Activated B cell treated with CpG ODN at 0.5 μM for 24 hours (primary cell): ENCODE measurements around the gene TRIM3. TPM values are rescaled to one million over a fixed set of nuclear protein-coding genes. Genes with fewer than 3 reads are reported as not detected.

Experiments used
- ATAC-seq: fragments of 200-7000 bp; cut with Tn5 transposase; one replicate; pipeline ENCODE4 v1.10.0; 2021; ENCODE audit warnings: low read depth, mild to moderate bottlenecking, moderate library complexity
- CTCF ChIA-PET: fragments of 350-600 bp; sonication (Branson Sonifier 250); formaldehyde crosslinking; loops from one replicate; lab custom pipeline; 2021; ENCODE audit warnings: antibody characterized with exemption; lab: Charles Lee
- POLR2A ChIA-PET: fragments of 350-600 bp; sonication (Branson Sonifier 250); formaldehyde crosslinking; loops from one replicate; lab custom pipeline; 2021; ENCODE audit warnings: antibody characterized with exemption; lab: Charles Lee
- DNase-seq: peaks from one replicate; pipeline ENCODE4 v3.0.0; 2022
- H3K27ac Mint-ChIP-seq: one replicate; pipeline ENCODE4 v1.8.0; 2020; ENCODE audit warnings: mixed read lengths
- H3K27me3 Mint-ChIP-seq: one replicate; pipeline ENCODE4 v1.8.0; 2021; ENCODE audit warnings: mixed read lengths
- H3K36me3 Mint-ChIP-seq: one replicate; pipeline ENCODE4 v1.8.0; 2021; ENCODE audit warnings: low read depth, mixed read lengths
- H3K4me1 Mint-ChIP-seq: one replicate; pipeline ENCODE4 v1.8.0; 2021; ENCODE audit warnings: mixed read lengths
- H3K4me3 Mint-ChIP-seq: one replicate; pipeline ENCODE4 v1.8.0; 2020; ENCODE audit warnings: mild to moderate bottlenecking, mixed read lengths
- H3K9me3 Mint-ChIP-seq: one replicate; pipeline ENCODE4 v1.8.0; 2020; ENCODE audit warnings: mixed read lengths
- CTCF ChIP-seq: fragments of 200-600 bp; IDR thresholded peaks from one replicate; pipeline ENCODE4 v1.8.0; 2022; ENCODE audit warnings: antibody characterized with exemption, mild to moderate bottlenecking
- intact Hi-C: fragments of 100-400 bp; cut with micrococcal nuclease; formaldehyde crosslinking; loops from one replicate; pipeline ENCODE4 v1.15.1; 2024
- total RNA-seq: library from RNA; stranded (reverse); gene quantifications from 2 replicates; pipeline ENCODE4 v1.2.3, GENCODE V29; 2022

TRIM3 gene
- total RNA-seq, 1 donor from 2014 or later, result 8.3 TPM

GRCh38 chr11:6481012-6481923, 7.5 kb upstream of the TRIM3 start, which contains the start of the genes ARFIP2 and TIMM10B:
Gene ARFIP2 (minus strand): TSS chr11:6481331. CDS start chr11:6480421, 910 bp downstream.
Gene TIMM10B (plus strand): TSS chr11:6481501. CDS start chr11:6481517, 16 bp downstream.
- Mint-ChIP-seq H3K36me3 (peaks cover 47% of the 10 kb centered on the region), H3K9me3 (no peaks in the 10 kb centered on the region), H3K27ac (peak within 1 kb of the TSS; percentile 97), H3K4me3 (peak within 1 kb of the TSS; percentile 95), H3K4me1 (peaks cover 42% of the 10 kb centered on the region), H3K27me3 (no peaks in the 10 kb centered on the region)
- ChIA-PET POLR2A (interaction anchor here (0.6 to 2.4 kb wide), 22 partner anchors 8 to 791 kb away, joined by 3 to 20 read pairs (median 4); partner anchors contain the start of genes APBB1, MRPL17, SMPD1 and TAF10), CTCF (interaction anchor here (1.0 to 1.9 kb wide), 6 partner anchors 12 to 225 kb away, joined by 3 to 9 read pairs (median 4); partner anchors contain the start of genes MRPL17 and SMPD1)
- ATAC-seq (peak; percentile 95), DNase-seq (peak; percentile 92)
- no peak for TF ChIP-seq CTCF
- intact Hi-C loops, result loop anchor here (1.0 to 5.0 kb wide), 10 partner anchors 62 to 1874 kb away; partner anchors contain the start of genes APBB1, FHIP1B, ILK and MRPL17

- peak overlapping the region; percentile 97 for H3K27ac Mint-ChIP-seq
- DNase-seq (no peak), ATAC-seq (no peak)
- intact Hi-C loops, result loop anchor here (2.0 to 5.0 kb wide), 2 partner anchors 266 to 1873 kb away; partner anchors contain the start of gene TRIM68
- H3K27me3 Mint-ChIP-seq, result no peaks in the 10 kb centered on the region
- POLR2A ChIA-PET, result interaction anchor here (1.0 to 1.3 kb wide), 2 partner anchors 90 to 92 kb away, joined by 4 to 14 read pairs; partner anchors contain the start of gene SMPD1
- CTCF ChIA-PET, result no interaction called here
- H3K4me1 Mint-ChIP-seq, result peaks cover 42% of the 10 kb centered on the region
- TF ChIP-seq CTCF, result no peak
- H3K36me3 Mint-ChIP-seq, result peaks cover 47% of the 10 kb centered on the region
- H3K4me3 Mint-ChIP-seq, result peak overlapping the region; percentile 95
- H3K9me3 Mint-ChIP-seq, result no peaks in the 10 kb centered on the region
Measured at GRCh38 chr11:6480299-6480914, 6.7 kb upstream of the TRIM3 start.

- ChIA-PET POLR2A (no interaction called here), CTCF (no interaction called here)
- Mint-ChIP-seq H3K36me3 (peaks cover 33% of the 10 kb centered on the region), H3K27ac (peak overlapping the region; percentile 10), H3K27me3 (no peaks in the 10 kb centered on the region), H3K4me1 (peaks cover 39% of the 10 kb centered on the region), H3K9me3 (no peaks in the 10 kb centered on the region), H3K4me3 (no peak overlapping the region)
- no peak for TF ChIP-seq CTCF
- no peak for ATAC-seq
- DNase-seq, result no peak
- intact Hi-C loops, result loop anchor here (10.0 kb wide), 1 partner anchor 852 kb away; the partner anchor contains the start of gene TRIM34
Measured at GRCh38 chr11:6476571-6476970, 2.8 kb upstream of the TRIM3 start.

GRCh38 chr11:6475936-6476335, 2.2 kb upstream of the TRIM3 start:
- no peak for ATAC-seq
- no peak for TF ChIP-seq CTCF
- H3K27ac Mint-ChIP-seq, result no peak overlapping the region
- H3K4me3 Mint-ChIP-seq, result no peak overlapping the region
- DNase-seq, result no peak
- ChIA-PET CTCF (no interaction called here), POLR2A (interaction anchor here (1.0 kb wide), 1 partner anchor 97 kb away, joined by 3 read pairs; no protein-coding TSS in a partner anchor)
- intact Hi-C loops, result loop anchor here (10.0 kb wide), 1 partner anchor 851 kb away; the partner anchor contains the start of gene TRIM34
- no peaks in the 10 kb centered on the region for H3K9me3 Mint-ChIP-seq
- no peaks in the 10 kb centered on the region for H3K27me3 Mint-ChIP-seq
- peaks cover 28% of the 10 kb centered on the region for H3K36me3 Mint-ChIP-seq
- H3K4me1 Mint-ChIP-seq, result peaks cover 35% of the 10 kb centered on the region
